Endothelial cell of umbilical vein (primary cell): Measurements from ENCODE around the gene IL10RB. TPM values are rescaled to one million over a fixed set of nuclear protein-coding genes. Genes with fewer than 3 reads are reported as not detected.

ENCODE experiments used
- BruUV-seq: library from RNA; stranded (reverse); fragments of 400-500 nt; replicated peaks from 2 replicates; lab custom pipeline; 2021; lab: Mats Ljungman, UMichigan
- CTCF ChIA-PET: fragments of 300-600, 350-600 bp; sonication (Branson Sonifier 250); formaldehyde crosslinking; loops from one replicate; lab custom pipeline; 2021; ENCODE audit warnings: antibody characterized with exemption, inconsistent platforms; lab: Charles Lee
- POLR2A ChIA-PET: fragments of 300-600, 350-600 bp; sonication (Branson Sonifier 250); formaldehyde crosslinking; loops from one replicate; lab custom pipeline; 2021; ENCODE audit warnings: antibody characterized with exemption, inconsistent platforms; lab: Charles Lee
- DNase-seq: peaks from one replicate; pipeline ENCODE4 v3.0.0-alpha.2; 2011; ENCODE audit warnings: low read depth, low spot score
- FAIRE-seq: peaks from 2 replicates; lab custom pipeline; 2011; peaks lifted over from hg19 to GRCh38; lab: Jason Lieb, UNC
- H2AFZ ChIP-seq: 2 replicates; pipeline ENCODE4 v1.6.0; 2012; ENCODE audit warnings: low read depth, low read length, control low read depth, inconsistent platforms
- H3K27ac ChIP-seq: 2 replicates; pipeline ENCODE4 v1.5.1; 2011; ENCODE audit warnings: low read depth, mild to moderate bottlenecking, control low read depth, low read length, moderate library complexity; ENCODE audit not compliant: insufficient read depth
- H3K27me3 ChIP-seq, 2 experiments: 2 replicates each; pipeline versions ENCODE4 v1.6.0 to v1.6.1; 2011; ENCODE audit warnings: low read length in 2 of 2, mixed read lengths in 1 of 2; ENCODE audit not compliant: control insufficient read depth in 2 of 2, insufficient read depth in 2 of 2
- H3K36me3 ChIP-seq, 2 experiments: 2 replicates in 1 of 2; 3 replicates in 1 of 2; pipeline ENCODE4 v1.5.1; 2011; ENCODE audit warnings: low read length in 2 of 2, mild to moderate bottlenecking in 1 of 2, moderate library complexity in 1 of 2; ENCODE audit not compliant: control insufficient read depth in 2 of 2, insufficient read depth in 2 of 2; ENCODE audit errors: extremely low read depth in 1 of 2
- H3K4me1 ChIP-seq: 3 replicates; pipeline ENCODE4 v1.5.1; 2011; ENCODE audit warnings: mild to moderate bottlenecking, low read length; ENCODE audit not compliant: control insufficient read depth, insufficient read depth; ENCODE audit errors: extremely low read depth
- H3K4me2 ChIP-seq: 2 replicates; pipeline ENCODE4 v1.6.1; 2011; ENCODE audit warnings: low read length, control low read depth, mixed read lengths; ENCODE audit not compliant: insufficient read depth
- H3K4me3 ChIP-seq, 3 experiments: fragments of 200-600 bp in 1 of 3; sonication (generic), shearing (Covaris generic) in 1 of 3; replicated peaks in 1 of 3; 2 replicates each; pipeline ENCODE4 v1.5.1; 2011 to 2016; ENCODE audit warnings: control low read depth in 3 of 3, low read length in 3 of 3, mild to moderate bottlenecking in 2 of 3, inconsistent platforms in 1 of 3, low read depth in 1 of 3, moderate library complexity in 1 of 3; ENCODE audit not compliant: insufficient read depth in 1 of 3
- H3K79me2 ChIP-seq: 2 replicates; pipeline ENCODE4 v1.6.0; 2012; ENCODE audit warnings: low read length, inconsistent platforms; ENCODE audit not compliant: control insufficient read depth, insufficient read depth
- H3K9ac ChIP-seq: replicated peaks from 2 replicates; pipeline ENCODE3; 2011; ENCODE audit warnings: low read length, control low read depth; ENCODE audit not compliant: insufficient read depth; ENCODE audit errors: extremely low read depth
- H3K9me1 ChIP-seq: replicated peaks from 3 replicates; pipeline ENCODE4 v1.6.0; 2011; ENCODE audit warnings: mild to moderate bottlenecking, low read length; ENCODE audit not compliant: control insufficient read depth, insufficient read depth; ENCODE audit errors: extremely low read depth
- H3K9me3 ChIP-seq: replicated peaks from 2 replicates; pipeline ENCODE4 v1.5.1; 2012; ENCODE audit warnings: low read length, inconsistent platforms; ENCODE audit not compliant: control insufficient read depth, insufficient read depth
- H4K20me1 ChIP-seq: replicated peaks from 2 replicates; pipeline ENCODE3; 2011; ENCODE audit warnings: mild to moderate bottlenecking, low read length; ENCODE audit not compliant: control insufficient read depth, insufficient read depth; ENCODE audit errors: extremely low read depth
- CTCF ChIP-seq, 2 donors: IDR thresholded peaks; 1 replicate in 1 of 2; 2 replicates in 1 of 2; pipeline ENCODE4 v1.5.1; 2011; ENCODE audit warnings: low read length in 2 of 2, mild to moderate bottlenecking in 2 of 2, moderate library complexity in 2 of 2, control low read depth in 1 of 2, inconsistent platforms in 1 of 2, low read depth in 1 of 2; ENCODE audit not compliant: insufficient read depth in 1 of 2; ENCODE audit errors: extremely low read depth in 1 of 2
- EZH2 ChIP-seq: IDR thresholded peaks from 2 replicates; pipeline ENCODE4 v1.6.1; 2012; ENCODE audit warnings: borderline replicate concordance, low read depth, mild to moderate bottlenecking, moderate library complexity, low read length, inconsistent platforms; ENCODE audit not compliant: severe bottlenecking
- FOS ChIP-seq: IDR thresholded peaks from 2 replicates; pipeline ENCODE4 v1.6.1; 2011; ENCODE audit warnings: mild to moderate bottlenecking, low read length, moderate library complexity, borderline replicate concordance; ENCODE audit not compliant: insufficient read depth
- GATA2 ChIP-seq: IDR thresholded peaks from 2 replicates; pipeline ENCODE4 v1.7.0; 2011; ENCODE audit warnings: low read depth, mild to moderate bottlenecking, moderate library complexity, mixed read lengths, low read length; ENCODE audit not compliant: insufficient read length, insufficient read depth
- JUN ChIP-seq: IDR thresholded peaks from 2 replicates; pipeline ENCODE4 v1.6.1; 2011; ENCODE audit warnings: borderline replicate concordance, low read depth; ENCODE audit not compliant: insufficient read length, insufficient read depth
- MAX ChIP-seq: IDR thresholded peaks from 2 replicates; pipeline ENCODE4 v1.6.1; 2011; ENCODE audit not compliant: insufficient read depth, insufficient read length
- MYC ChIP-seq: IDR thresholded peaks from one replicate; pipeline ENCODE4 v1.6.1; 2011; ENCODE audit warnings: mild to moderate bottlenecking, low read depth, low read length
- POLR2A ChIP-seq: IDR thresholded peaks from 2 replicates; pipeline ENCODE4 v1.6.1; 2012; ENCODE audit warnings: low read depth, mild to moderate bottlenecking, control low read depth, low read length
- POLR2AphosphoS5 ChIP-seq: IDR thresholded peaks from 2 replicates; pipeline ENCODE4 v1.6.1; 2012; ENCODE audit warnings: low read depth, mild to moderate bottlenecking, control low read depth, low read length, moderate library complexity; ENCODE audit not compliant: insufficient read depth
- dilution Hi-C: fragments of 300-500 bp; cut with MboI; formaldehyde crosslinking; loops from one replicate; pipeline ENCODE4 v1.15.0; 2019; ENCODE audit warnings: low sequenced_read_pairs; ENCODE audit not compliant: extremely low pct_ligation_motif_present
- intact Hi-C: fragments of 100-400 bp; cut with micrococcal nuclease; formaldehyde crosslinking; loops from one replicate; pipeline ENCODE4 v1.10.0; 2022
- polyA plus RNA-seq, 4 experiments: library from polyadenylated mRNA; depleted of rRNA in 3 of 4; stranded (reverse) in 3 of 4; unstranded in 1 of 4; fragments of >200 nt; gene quantifications; 2 replicates each; pipeline versions ENCODE4 v1.2.1 to v1.2.3, GENCODE V29; 2011 to 2012; ENCODE audit warnings: missing spikeins in 1 of 4
- total RNA-seq: library from RNA; stranded (reverse); gene quantifications from 2 replicates; pipeline ENCODE4 v1.2.3, GENCODE V29; 2021

Gene IL10RB
- total and polyA plus RNA-seq, 2 donors (not counting 3 experiments of a cell fraction or from before 2014, with no cell fraction given), result 21.9 to 31.4 TPM

GRCh38 chr21:33339918-33340317 lies 73.8 kb downstream of the IL10RB start:
- CTCF ChIA-PET, result interaction anchor here (1.3 to 2.2 kb wide), 2 partner anchors 21 to 140 kb away, joined by 3 to 15 read pairs; no protein-coding TSS in a partner anchor
- TF ChIP-seq CTCF (IDR thresholded peaks at IDR 0.05; ENCODE audit: extremely low read depth in 1 of 2, insufficient read depth in 1 of 2, low read depth in 1 of 2, low read length in 2 of 2) (no peak), MYC (no peak), FOS (no peak), EZH2 (no peak), POLR2AphosphoS5 (no peak), JUN (no peak), POLR2A (no peak), MAX (no peak), GATA2 (no peak)
- no peaks in the 10 kb centered on the region for H4K20me1 ChIP-seq
- no peak for FAIRE-seq
- no peaks in the 10 kb centered on the region for H3K36me3 ChIP-seq
- H3K79me2 ChIP-seq, result peaks cover under 1% of the 10 kb centered on the region
- no peaks in the 10 kb centered on the region for H3K9me1 ChIP-seq
- no peak overlapping the region for H3K4me3 ChIP-seq
- POLR2A ChIA-PET, result no interaction called here
- H3K4me1 ChIP-seq, result no peaks in the 10 kb centered on the region
- no TSS peak for BruUV-seq
- no peak overlapping the region for H3K9ac ChIP-seq
- no peaks in the 10 kb centered on the region for H3K9me3 ChIP-seq
- no peak for DNase-seq
- no peak overlapping the region for H3K4me2 ChIP-seq
- dilution Hi-C loops (no loop called here), intact Hi-C loops (no loop called here)
- no peaks in the 10 kb centered on the region for H3K27me3 ChIP-seq
- no peak overlapping the region for H3K27ac ChIP-seq
- no peak overlapping the region for H2AFZ ChIP-seq
